ENCODE measurements around the gene SYNE3.

Gene SYNE3

DNA sequence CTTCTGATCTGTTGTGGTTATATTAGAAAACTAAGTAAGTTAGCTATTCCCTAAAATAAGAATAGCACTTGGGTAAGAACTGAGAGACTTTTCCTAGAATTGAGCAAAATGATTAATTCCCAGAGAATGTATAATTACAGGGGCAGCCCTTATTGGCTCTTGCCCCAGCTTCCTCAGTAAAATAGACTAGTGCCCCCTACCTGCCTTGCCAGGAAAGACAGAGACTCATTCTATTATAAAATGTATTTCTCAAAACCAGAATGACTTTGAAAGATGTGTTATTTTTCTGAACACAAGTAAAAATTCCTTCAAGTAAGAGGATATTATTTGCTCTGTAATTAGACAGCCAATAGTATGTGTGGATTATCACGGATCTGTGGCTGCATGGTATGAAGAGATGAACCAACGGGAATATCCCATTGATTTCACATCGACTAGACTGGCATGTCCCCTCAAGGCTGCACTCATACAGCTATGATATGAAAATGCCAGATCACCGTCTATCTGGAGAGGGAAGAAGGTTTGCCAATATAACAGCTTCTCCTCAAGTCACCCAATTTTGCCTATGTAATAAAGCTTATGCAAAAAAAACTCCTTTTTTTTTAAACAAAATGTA is 11.0 kb upstream of the SYNE3 start:
- H3K27ac ChIP-seq (replicated peaks) = peak overlapping the region; percentile 52
- peak; percentile 3; the same call in 1 of the 2 replicates for TF ChIP-seq SPI1 (IDR thresholded peaks at IDR 0.05; ENCODE audit: borderline replicate concordance, low read depth)
- TF ChIP-seq, protein P1, sequence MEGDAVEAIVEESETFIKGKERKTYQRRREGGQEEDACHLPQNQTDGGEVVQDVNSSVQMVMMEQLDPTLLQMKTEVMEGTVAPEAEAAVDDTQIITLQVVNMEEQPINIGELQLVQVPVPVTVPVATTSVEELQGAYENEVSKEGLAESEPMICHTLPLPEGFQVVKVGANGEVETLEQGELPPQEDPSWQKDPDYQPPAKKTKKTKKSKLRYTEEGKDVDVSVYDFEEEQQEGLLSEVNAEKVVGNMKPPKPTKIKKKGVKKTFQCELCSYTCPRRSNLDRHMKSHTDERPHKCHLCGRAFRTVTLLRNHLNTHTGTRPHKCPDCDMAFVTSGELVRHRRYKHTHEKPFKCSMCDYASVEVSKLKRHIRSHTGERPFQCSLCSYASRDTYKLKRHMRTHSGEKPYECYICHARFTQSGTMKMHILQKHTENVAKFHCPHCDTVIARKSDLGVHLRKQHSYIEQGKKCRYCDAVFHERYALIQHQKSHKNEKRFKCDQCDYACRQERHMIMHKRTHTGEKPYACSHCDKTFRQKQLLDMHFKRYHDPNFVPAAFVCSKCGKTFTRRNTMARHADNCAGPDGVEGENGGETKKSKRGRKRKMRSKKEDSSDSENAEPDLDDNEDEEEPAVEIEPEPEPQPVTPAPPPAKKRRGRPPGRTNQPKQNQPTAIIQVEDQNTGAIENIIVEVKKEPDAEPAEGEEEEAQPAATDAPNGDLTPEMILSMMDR (IDR thresholded peaks at IDR 0.05; ENCODE audit: insufficient read depth, low read length) = peak; percentile 53
- no peak for TF ChIP-seq GABPA (IDR thresholded peaks at IDR 0.05; ENCODE audit: low read depth)
- no peaks in the 10 kb centered on the region for H3K27me3 ChIP-seq (ENCODE audit: insufficient read depth, poor library complexity, severe bottlenecking)
- H3K4me3 ChIP-seq (replicated peaks; ENCODE audit: insufficient read depth, low read length) = no peak overlapping the region
- peak in 1 of 2 experiments; percentile 69 for DNase-seq (ENCODE audit: low read depth in 1 of 2, low spot score in 1 of 2)

DNA sequence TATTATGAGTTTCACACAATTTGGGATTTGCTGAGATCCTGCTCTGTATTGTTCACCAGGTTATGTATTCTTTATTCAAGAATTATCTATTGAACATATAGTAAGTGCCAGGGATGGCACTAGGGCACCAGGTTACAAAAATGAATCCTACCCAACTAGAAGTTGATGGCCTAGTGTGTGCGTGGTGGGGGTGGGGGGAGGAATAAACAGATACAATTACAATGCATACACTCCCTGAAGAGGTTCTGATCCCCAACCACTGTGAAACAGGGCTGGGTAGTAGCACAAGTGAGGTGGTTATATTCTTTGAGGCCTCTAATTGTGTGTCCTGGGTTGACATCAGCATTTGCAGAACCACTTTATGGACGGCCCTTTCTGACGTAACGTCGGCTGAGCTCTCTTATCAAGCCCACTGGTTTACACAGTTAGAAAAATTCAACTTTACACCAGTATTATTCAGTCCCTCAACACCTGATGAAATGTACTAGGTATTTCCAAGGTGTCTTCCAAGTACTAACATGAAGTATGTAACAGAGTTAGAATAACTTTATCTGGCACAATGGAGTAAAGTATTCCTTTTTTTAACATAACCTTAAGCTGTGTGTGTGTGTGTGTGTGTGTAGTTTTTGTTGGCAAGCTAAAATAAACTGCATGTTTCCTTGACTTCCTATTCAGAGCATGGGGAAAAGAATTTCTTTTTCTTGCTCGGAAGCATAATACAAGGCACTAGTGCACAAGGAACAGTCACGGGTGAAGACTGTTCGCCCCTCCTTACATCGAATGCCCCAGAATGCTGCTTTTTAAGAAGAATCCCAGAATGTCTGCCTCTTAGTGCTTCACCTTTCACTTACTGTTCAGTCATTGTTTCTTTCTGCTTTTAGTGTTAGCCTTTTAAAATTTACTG is 10.3 kb upstream of the SYNE3 start:
- no peak overlapping the region for H3K4me3 ChIP-seq (replicated peaks; ENCODE audit: insufficient read depth, low read length)
- peak overlapping the region; percentile 52 for H3K27ac ChIP-seq (replicated peaks)
- peak in 1 of 2 experiments; percentile 63 for DNase-seq (ENCODE audit: low read depth in 1 of 2, low spot score in 1 of 2)
- TF ChIP-seq POLR2AphosphoS5 (IDR thresholded peaks at IDR 0.05; ENCODE audit: low read depth) (no peak), SPI1 (IDR thresholded peaks at IDR 0.05; ENCODE audit: borderline replicate concordance, low read depth) (no peak)
- H3K27me3 ChIP-seq (ENCODE audit: insufficient read depth, poor library complexity, severe bottlenecking) = no peaks in the 10 kb centered on the region

DNA sequence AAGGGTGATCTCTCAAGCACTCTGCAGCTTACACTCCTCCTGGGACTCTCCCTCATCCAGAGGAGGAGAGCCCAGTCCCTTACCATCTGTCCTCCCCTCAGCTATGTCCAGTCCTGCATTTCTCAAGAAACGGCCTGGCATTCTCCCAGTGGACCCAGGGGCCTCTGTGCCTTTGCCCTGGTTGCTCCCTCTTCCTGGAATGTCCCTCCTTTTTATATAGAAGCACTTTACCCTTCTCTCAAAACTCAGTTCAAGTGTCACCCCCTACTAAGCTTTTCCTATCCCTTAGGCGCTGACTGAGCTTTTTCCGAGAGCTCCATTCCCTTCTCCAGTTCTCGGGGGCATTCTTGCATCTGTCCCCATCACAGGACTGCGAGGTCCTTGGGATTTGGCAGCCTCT is 9.5 kb upstream of the SYNE3 start:
- peak overlapping the region; percentile 52 for H3K27ac ChIP-seq (replicated peaks)

DNA sequence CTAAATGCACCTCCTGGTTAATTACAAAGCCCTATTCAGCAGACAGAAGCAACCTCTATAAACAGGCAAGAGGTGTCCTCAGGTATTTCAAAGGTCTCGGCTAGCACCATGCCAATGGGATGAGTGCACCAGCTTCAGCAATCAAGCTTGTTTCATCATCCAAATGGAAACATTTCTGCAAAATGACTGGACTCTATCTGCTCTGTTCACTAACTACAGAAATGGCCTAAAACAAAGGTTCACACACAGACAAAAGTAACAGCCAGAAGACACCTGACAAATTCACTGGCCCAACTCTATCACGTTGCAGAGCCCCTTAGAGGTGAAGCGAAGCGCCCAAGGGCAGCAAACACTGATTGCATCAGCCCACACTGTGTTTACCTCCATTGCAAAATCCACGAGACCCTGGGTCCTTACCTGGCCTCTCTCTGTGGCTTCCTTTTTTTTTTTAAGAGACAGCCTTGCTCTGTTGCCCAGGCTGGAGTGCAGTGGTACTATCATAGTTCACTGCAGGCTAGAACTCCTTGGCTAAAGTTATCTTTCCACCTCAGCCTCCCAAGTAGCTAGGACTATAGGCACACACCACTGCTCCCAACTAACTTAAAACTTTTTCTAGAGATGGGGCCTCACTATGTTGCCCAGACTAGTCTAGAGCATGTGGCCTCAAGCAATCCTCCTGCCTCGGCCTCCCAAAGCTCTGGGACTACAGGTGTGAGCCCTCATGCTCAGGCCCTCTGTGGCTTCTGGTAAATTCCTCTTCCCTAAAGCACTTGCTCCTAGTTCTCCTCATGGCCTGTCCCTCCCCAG is 8.5 kb upstream of the SYNE3 start:
- peak in 1 of 2 experiments; percentile 59 for DNase-seq (ENCODE audit: low read depth in 1 of 2, low spot score in 1 of 2)
- peak; percentile 45; the same call in 1 of the 2 replicates for TF ChIP-seq SPI1 (IDR thresholded peaks at IDR 0.05; ENCODE audit: borderline replicate concordance, low read depth)
- TF ChIP-seq, protein P2, sequence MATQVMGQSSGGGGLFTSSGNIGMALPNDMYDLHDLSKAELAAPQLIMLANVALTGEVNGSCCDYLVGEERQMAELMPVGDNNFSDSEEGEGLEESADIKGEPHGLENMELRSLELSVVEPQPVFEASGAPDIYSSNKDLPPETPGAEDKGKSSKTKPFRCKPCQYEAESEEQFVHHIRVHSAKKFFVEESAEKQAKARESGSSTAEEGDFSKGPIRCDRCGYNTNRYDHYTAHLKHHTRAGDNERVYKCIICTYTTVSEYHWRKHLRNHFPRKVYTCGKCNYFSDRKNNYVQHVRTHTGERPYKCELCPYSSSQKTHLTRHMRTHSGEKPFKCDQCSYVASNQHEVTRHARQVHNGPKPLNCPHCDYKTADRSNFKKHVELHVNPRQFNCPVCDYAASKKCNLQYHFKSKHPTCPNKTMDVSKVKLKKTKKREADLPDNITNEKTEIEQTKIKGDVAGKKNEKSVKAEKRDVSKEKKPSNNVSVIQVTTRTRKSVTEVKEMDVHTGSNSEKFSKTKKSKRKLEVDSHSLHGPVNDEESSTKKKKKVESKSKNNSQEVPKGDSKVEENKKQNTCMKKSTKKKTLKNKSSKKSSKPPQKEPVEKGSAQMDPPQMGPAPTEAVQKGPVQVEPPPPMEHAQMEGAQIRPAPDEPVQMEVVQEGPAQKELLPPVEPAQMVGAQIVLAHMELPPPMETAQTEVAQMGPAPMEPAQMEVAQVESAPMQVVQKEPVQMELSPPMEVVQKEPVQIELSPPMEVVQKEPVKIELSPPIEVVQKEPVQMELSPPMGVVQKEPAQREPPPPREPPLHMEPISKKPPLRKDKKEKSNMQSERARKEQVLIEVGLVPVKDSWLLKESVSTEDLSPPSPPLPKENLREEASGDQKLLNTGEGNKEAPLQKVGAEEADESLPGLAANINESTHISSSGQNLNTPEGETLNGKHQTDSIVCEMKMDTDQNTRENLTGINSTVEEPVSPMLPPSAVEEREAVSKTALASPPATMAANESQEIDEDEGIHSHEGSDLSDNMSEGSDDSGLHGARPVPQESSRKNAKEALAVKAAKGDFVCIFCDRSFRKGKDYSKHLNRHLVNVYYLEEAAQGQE (IDR thresholded peaks at IDR 0.05; ENCODE audit: insufficient replicate concordance, low read depth) = no peak
- Histone ChIP-seq H3K27ac (replicated peaks) (peak overlapping the region; percentile 89), H3K27me3 (ENCODE audit: insufficient read depth, poor library complexity, severe bottlenecking) (no peaks in the 10 kb centered on the region), H3K4me3 (replicated peaks; ENCODE audit: insufficient read depth, low read length) (no peak overlapping the region)

More for the DNA sequence above, 9.5 kb upstream of the SYNE3 start:
- no peak overlapping the region for H3K4me3 ChIP-seq (replicated peaks; ENCODE audit: insufficient read depth, low read length)
- no peaks in the 10 kb centered on the region for H3K27me3 ChIP-seq (ENCODE audit: insufficient read depth, poor library complexity, severe bottlenecking)
- no peak for DNase-seq (ENCODE audit: low read depth in 1 of 2, low spot score in 1 of 2)
- TF ChIP-seq POLR2AphosphoS5 (IDR thresholded peaks at IDR 0.05; ENCODE audit: low read depth) (no peak), GABPA (IDR thresholded peaks at IDR 0.05; ENCODE audit: low read depth) (no peak), SPI1 (IDR thresholded peaks at IDR 0.05; ENCODE audit: borderline replicate concordance, low read depth) (no peak)
- TF ChIP-seq, protein P2 (IDR thresholded peaks at IDR 0.05; ENCODE audit: insufficient replicate concordance, low read depth) = no peak
- TF ChIP-seq, protein P1 (IDR thresholded peaks at IDR 0.05; ENCODE audit: insufficient read depth, low read length) = no peak

All from HL-60 (cell line).